Measurements from ENCODE around the gene AKAP8L. TPM values are rescaled to one million over a fixed set of nuclear protein-coding genes. Genes with fewer than 3 reads are reported as not detected.
A peak's percentile ranks its signal among the peaks of the same experiment; 100 is the strongest.
"Not testable (repeated sequence)": the region's sequence is repeated elsewhere in the genome, so short reads cannot be mapped to it uniquely, and the experiment has no call there.

Gene AKAP8L
- total RNA-seq, 2 experiments from 2014 or later = 127 to 140 TPM

DNA sequence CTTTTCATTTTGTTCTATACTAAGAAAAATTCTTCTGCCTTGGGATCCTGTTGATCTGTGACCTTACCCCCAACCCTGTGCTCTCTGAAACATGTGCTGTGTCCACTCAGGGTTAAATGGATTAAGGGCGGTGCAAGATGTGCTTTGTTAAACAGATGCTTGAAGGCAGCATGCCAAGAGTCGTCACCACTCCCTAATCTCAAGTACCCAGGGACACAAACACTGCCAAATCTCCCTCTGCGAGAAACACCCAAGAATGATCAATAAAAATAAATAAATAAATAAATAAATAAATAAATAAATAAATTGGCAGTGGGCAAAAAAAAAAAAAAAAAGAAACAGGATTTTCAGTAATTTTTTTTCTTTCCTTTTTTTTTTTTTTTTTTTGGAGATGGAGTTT, 55.0 kb downstream of the AKAP8L start:
- intact Hi-C loops (cut with micrococcal nuclease); DNase-seq; H3K27me3 Mint-ChIP-seq (ENCODE audit: low read depth); H3K4me1 Mint-ChIP-seq (ENCODE audit: low read depth); H3K27ac Mint-ChIP-seq; H3K4me3 Mint-ChIP-seq; CTCF ChIA-PET; H3K9me3 Mint-ChIP-seq: not testable (repeated sequence)
- H3K36me3 Mint-ChIP-seq (ENCODE audit: low read depth) = peaks cover 36% of the 10 kb centered on the region

DNA sequence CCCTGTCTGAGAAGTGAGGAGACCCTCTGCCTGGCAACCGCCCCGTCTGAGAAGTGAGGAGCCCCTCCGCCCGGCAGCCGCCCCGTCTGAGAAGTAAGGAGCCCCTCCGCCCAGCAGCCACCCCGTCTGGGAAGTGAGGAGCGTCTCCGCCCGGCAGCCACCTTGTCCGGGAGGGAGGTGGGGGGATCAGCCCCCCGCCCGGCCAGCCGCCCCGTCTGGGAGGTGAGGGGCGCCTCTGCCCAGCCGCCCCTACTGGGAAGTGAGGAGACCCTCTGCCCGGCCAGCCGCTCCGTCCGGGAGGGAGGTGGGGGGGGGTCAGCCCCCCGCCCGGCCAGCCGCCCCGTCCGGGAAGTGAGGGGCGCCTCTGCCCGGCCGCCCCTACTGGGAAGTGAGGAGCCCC, 55.7 kb downstream of the AKAP8L start:
- H3K27me3 Mint-ChIP-seq (ENCODE audit: low read depth); H3K27ac Mint-ChIP-seq; H3K4me1 Mint-ChIP-seq (ENCODE audit: low read depth); H3K4me3 Mint-ChIP-seq; H3K9me3 Mint-ChIP-seq; intact Hi-C loops (cut with micrococcal nuclease); DNase-seq; CTCF ChIA-PET: not testable (repeated sequence)
- H3K36me3 Mint-ChIP-seq (ENCODE audit: low read depth) = peaks cover 39% of the 10 kb centered on the region

DNA sequence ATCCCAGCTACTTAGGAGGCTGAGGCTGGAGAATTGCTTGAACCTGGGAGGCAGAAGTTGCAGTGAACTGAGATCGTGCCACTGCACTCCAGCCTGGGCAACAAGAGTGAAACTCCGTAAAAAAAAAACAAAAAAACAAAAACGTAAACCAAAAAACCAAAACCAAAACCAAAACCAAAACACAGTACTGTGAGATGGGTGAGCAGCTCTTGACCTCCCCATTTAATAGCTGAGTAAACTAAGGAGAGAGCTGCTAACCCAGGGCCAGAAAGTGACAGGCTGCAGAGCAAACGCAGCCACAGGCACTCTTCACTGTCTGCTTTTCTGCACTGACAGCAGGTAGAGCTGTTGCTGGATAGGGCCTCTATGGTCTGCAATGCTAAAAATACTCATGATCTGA, 58.8 kb downstream of the AKAP8L start:
- Mint-ChIP-seq H3K27ac (peak overlapping the region; percentile 30), H3K36me3 (ENCODE audit: low read depth) (peaks cover 43% of the 10 kb centered on the region)
- intact Hi-C loops (cut with micrococcal nuclease); H3K4me3 Mint-ChIP-seq; CTCF ChIA-PET; H3K4me1 Mint-ChIP-seq (ENCODE audit: low read depth); H3K27me3 Mint-ChIP-seq (ENCODE audit: low read depth); H3K9me3 Mint-ChIP-seq; DNase-seq: not testable (repeated sequence)

DNA sequence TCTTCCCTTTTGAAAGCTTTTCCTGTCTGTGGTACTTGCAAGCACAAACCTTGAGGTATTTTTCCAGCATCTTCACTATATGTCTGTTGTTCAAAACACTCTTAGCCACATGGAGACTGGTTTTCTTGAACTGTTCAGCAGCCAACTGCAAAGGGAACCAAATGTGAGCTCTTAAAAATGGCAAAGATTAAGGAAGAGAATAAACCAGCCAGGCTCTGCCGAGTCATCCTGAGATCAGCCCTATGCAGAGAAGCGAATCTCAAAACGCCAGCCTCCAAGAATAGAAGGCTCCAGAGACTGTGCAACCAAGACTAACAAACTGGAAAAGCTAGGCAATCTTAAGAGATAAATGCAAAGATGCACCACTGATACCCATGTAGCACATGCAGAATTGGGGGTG, 59.9 kb downstream of the AKAP8L start:
- Mint-ChIP-seq H3K27me3 (ENCODE audit: low read depth) (no peaks in the 10 kb centered on the region), H3K36me3 (ENCODE audit: low read depth) (peaks cover 47% of the 10 kb centered on the region), H3K4me3 (no peak overlapping the region), H3K4me1 (ENCODE audit: low read depth) (no peaks in the 10 kb centered on the region), H3K9me3 (no peaks in the 10 kb centered on the region), H3K27ac (peak overlapping the region; percentile 68)
- CTCF ChIA-PET = no interaction called here
- no peak for DNase-seq
- intact Hi-C loops (cut with micrococcal nuclease) = no loop called here

DNA sequence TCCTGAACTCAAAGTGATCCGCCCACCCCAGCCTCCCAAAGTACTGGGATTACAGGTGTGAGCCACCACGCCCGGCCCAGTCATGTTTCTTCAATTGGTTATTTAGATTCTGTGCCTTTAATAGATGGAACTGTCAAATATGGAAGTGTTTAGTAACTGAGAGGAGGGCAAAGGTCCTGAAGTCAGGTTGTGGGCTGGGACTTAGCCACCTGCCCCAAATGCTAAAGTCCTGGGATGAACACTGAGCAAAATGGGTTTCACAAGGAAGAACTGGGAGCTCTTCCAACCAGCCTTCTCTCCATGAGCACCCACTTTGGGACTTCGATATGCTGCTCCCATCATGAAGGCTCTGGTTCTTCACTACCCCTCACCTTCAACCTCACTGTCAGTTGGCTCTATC, 60.9 kb downstream of the AKAP8L start:
- Mint-ChIP-seq H3K27me3 (ENCODE audit: low read depth) (no peaks in the 10 kb centered on the region), H3K9me3 (no peaks in the 10 kb centered on the region), H3K27ac (peak overlapping the region; percentile 24), H3K36me3 (ENCODE audit: low read depth) (peaks cover 43% of the 10 kb centered on the region), H3K4me1 (ENCODE audit: low read depth) (no peaks in the 10 kb centered on the region), H3K4me3 (no peak overlapping the region)
- intact Hi-C loops (cut with micrococcal nuclease) = no loop called here
- no peak for DNase-seq
- CTCF ChIA-PET = interaction anchor here (0.9 kb wide), 1 partner anchor 62 kb away, joined by 3 read pairs; no protein-coding TSS in a partner anchor

DNA sequence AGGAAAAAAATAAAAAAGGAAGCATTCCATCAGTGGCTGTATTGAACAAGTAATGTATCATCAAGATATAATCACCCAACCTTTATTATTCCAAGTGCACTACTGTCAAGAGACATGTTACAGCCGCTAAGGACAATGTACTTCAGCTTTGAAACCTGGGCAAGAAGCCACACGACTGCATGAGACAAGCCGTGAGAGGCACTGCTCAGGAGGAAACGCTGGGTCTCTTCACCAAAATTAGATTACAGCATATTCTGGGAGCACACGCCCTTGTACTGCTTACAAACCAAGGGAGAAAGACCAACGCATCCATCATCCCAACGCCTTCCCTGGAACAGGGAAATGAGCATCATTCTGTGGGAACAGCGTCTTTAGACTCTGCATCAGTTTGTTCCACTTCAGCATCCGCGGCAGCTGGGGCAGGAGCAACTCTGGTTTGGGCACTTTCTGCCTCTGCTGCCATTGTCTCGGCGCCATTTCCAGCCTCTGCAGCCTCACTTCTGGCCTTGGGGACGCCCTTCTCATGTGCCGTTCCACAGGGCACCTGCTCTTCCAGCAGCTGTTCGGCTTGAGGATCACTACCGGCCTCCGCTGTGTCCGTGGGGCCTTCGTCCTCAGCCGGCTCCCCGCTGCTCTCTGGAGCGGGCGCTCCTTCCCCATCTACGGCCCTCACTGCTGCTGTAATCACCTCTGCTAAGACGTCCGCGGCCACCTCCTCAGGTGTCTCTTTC, 64.1 kb downstream of the AKAP8L start:
- DNase-seq = no peak
- H3K36me3 Mint-ChIP-seq (ENCODE audit: low read depth) = peaks cover 33% of the 10 kb centered on the region
- CTCF ChIA-PET = interaction anchor here (0.6 kb wide), 1 partner anchor 973 kb away, joined by 3 read pairs; no protein-coding TSS in a partner anchor
- no peak overlapping the region for H3K4me3 Mint-ChIP-seq
- intact Hi-C loops (cut with micrococcal nuclease) = no loop called here
- H3K27me3 Mint-ChIP-seq (ENCODE audit: low read depth) = no peaks in the 10 kb centered on the region
- H3K9me3 Mint-ChIP-seq = no peaks in the 10 kb centered on the region
- no peak overlapping the region for H3K27ac Mint-ChIP-seq
- no peaks in the 10 kb centered on the region for H3K4me1 Mint-ChIP-seq (ENCODE audit: low read depth)

DNA sequence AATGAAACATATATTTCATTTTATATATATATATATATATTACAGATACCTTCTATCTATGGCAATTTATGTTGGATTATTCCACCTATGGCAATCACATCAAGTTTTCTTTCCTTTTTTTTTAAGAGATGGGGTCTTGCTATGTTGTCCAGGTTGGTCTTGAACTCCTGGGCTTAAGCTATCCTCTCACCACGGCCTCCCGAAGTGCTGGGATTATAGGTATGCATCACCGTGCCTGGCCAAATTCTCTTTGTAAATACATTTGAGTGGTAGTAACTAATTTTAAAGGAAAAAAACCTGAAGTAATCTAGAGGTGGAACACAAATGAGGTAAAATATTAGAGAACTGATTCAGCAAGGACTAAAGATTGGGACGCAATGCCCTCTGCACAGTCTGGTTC, 64.9 kb downstream of the AKAP8L start:
- Mint-ChIP-seq H3K9me3 (no peaks in the 10 kb centered on the region), H3K4me1 (ENCODE audit: low read depth) (no peaks in the 10 kb centered on the region), H3K27ac (no peak overlapping the region), H3K36me3 (ENCODE audit: low read depth) (peaks cover 28% of the 10 kb centered on the region), H3K4me3 (no peak overlapping the region), H3K27me3 (ENCODE audit: low read depth) (no peaks in the 10 kb centered on the region)
- CTCF ChIA-PET = no interaction called here
- intact Hi-C loops (cut with micrococcal nuclease) = no loop called here
- no peak for DNase-seq

DNA sequence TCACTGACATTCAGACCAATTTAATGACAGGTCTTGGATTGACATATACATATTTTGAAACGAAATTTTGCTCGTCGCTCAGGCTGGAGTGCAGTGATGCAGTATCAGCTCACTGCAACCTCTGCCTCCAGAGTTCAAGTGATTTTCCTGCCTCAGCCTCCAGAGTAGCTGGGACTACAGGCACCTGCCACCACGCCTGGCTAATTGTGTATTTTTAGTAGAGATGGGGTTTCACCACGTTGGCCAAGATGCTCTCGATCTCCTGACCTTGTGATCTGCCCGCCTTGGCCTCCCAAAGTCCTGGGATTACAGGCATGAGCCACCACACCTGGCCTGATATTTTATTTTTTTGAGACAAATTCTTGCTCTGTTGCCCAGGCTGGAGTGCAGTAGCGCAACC, 66.3 kb downstream of the AKAP8L start:
- intact Hi-C loops (cut with micrococcal nuclease); H3K27ac Mint-ChIP-seq; DNase-seq; H3K4me3 Mint-ChIP-seq; H3K4me1 Mint-ChIP-seq (ENCODE audit: low read depth); H3K27me3 Mint-ChIP-seq (ENCODE audit: low read depth); CTCF ChIA-PET; H3K9me3 Mint-ChIP-seq: not testable (repeated sequence)
- H3K36me3 Mint-ChIP-seq (ENCODE audit: low read depth) = peaks cover 16% of the 10 kb centered on the region

DNA sequence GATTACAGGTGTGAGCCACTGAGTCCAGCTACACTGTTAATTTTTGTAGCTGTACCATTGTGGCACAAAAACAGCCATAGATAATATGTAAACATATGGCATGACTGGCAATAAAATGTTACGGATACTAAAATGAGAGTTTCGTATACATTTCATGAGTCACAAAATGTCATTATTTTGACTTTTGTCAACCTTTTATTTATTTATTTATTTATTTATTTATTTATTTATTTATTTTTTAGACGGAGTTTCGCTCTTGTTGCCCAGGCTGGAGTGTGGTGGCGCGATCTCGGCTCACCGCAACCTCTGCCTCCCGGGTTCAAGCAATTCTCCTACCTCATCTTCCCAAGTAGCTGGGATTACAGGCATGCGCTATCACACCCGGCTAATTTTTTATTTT, 77.5 kb downstream of the AKAP8L start:
- H3K27me3 Mint-ChIP-seq (ENCODE audit: low read depth); H3K36me3 Mint-ChIP-seq (ENCODE audit: low read depth); H3K9me3 Mint-ChIP-seq; intact Hi-C loops (cut with micrococcal nuclease); H3K27ac Mint-ChIP-seq; CTCF ChIA-PET; H3K4me1 Mint-ChIP-seq (ENCODE audit: low read depth); DNase-seq; H3K4me3 Mint-ChIP-seq: not testable (repeated sequence)

DNA sequence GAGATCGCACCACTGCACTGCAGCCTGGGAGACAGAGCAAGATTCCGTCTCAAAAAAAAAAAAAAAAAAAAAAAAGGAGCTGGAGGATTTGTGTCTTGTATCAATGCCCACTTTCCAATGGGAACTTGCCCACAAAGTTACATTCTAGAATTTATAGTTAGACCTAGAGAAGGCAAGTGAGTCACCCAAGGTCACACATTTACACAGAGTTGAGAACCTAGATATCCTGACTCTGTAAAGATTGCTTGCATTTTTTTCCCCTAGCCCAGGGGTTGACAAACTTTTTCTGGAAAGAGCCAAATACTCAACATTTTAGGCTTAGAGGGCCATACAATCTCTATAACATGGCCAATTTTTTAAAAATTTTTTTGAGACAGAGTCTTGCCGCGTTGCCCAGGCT, 78.7 kb downstream of the AKAP8L start:
- no peaks in the 10 kb centered on the region for H3K36me3 Mint-ChIP-seq (ENCODE audit: low read depth)
- no peaks in the 10 kb centered on the region for H3K4me1 Mint-ChIP-seq (ENCODE audit: low read depth)
- no peak overlapping the region for H3K27ac Mint-ChIP-seq
- no peaks in the 10 kb centered on the region for H3K9me3 Mint-ChIP-seq
- intact Hi-C loops (cut with micrococcal nuclease) = no loop called here
- DNase-seq = no peak
- CTCF ChIA-PET = interaction anchor here (0.7 kb wide), 1 partner anchor 204 kb away, joined by 3 read pairs; no protein-coding TSS in a partner anchor
- H3K4me3 Mint-ChIP-seq = no peak overlapping the region
- H3K27me3 Mint-ChIP-seq (ENCODE audit: low read depth) = no peaks in the 10 kb centered on the region

DNA sequence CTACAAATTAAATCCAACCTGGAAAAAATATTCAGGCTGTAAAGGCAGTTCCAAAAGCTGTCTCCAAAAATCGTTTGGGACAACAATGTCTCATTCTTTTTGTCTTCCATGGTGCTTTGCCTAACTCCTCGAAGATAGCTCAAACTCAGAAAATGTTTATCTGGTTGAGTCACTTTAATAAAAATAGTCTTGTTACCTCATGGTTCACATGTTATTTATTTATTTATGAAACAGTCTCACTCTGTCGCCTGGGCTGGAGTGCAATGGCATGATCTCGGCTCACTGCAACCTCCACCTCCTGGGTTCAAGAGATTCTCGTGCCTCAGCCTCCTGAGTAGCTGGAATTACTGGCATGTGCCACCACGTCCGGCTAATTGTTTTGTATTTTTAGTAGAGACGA, 81.6 kb downstream of the AKAP8L start:
- CTCF ChIA-PET = interaction anchor here (0.8 to 1.1 kb wide), 2 partner anchors 9 to 186 kb away, joined by 3 to 4 read pairs; no protein-coding TSS in a partner anchor
- intact Hi-C loops (cut with micrococcal nuclease) = loop anchor here (10.0 kb wide), 1 partner anchor 212 kb away; a partner anchor contains a TSS
- H3K27ac Mint-ChIP-seq = no peak overlapping the region
- DNase-seq = no peak
- no peaks in the 10 kb centered on the region for H3K36me3 Mint-ChIP-seq (ENCODE audit: low read depth)
- H3K27me3 Mint-ChIP-seq (ENCODE audit: low read depth) = no peaks in the 10 kb centered on the region
- H3K9me3 Mint-ChIP-seq = no peaks in the 10 kb centered on the region
- peaks cover 13% of the 10 kb centered on the region for H3K4me1 Mint-ChIP-seq (ENCODE audit: low read depth)
- H3K4me3 Mint-ChIP-seq = no peak overlapping the region

DNA sequence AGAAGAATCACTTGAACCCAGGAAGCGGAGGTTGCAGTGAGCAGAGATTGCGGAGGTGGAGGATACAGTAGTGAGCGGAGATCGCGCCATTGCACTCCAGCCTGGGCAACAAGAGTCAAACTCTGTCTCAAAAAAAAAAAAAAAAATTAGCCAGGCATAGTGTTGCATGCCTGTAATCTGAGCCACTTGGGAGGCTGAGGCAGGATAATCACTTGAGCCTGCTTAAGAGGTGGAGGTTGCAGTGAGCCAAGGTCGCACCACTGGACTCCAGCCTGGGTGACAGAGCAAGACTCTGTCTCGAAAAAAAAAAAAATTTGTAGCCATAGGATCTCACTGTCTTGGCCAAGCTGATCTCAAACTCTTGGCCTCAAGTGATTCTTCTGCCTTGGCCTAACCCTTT, 82.8 kb downstream of the AKAP8L start:
- H3K4me1 Mint-ChIP-seq (ENCODE audit: low read depth) = peaks cover 13% of the 10 kb centered on the region
- H3K27me3 Mint-ChIP-seq (ENCODE audit: low read depth); DNase-seq; CTCF ChIA-PET; H3K4me3 Mint-ChIP-seq; H3K36me3 Mint-ChIP-seq (ENCODE audit: low read depth); H3K9me3 Mint-ChIP-seq; H3K27ac Mint-ChIP-seq: not testable (repeated sequence)
- intact Hi-C loops (cut with micrococcal nuclease) = loop anchor here (10.0 kb wide), 1 partner anchor 211 kb away; a partner anchor contains a TSS

DNA sequence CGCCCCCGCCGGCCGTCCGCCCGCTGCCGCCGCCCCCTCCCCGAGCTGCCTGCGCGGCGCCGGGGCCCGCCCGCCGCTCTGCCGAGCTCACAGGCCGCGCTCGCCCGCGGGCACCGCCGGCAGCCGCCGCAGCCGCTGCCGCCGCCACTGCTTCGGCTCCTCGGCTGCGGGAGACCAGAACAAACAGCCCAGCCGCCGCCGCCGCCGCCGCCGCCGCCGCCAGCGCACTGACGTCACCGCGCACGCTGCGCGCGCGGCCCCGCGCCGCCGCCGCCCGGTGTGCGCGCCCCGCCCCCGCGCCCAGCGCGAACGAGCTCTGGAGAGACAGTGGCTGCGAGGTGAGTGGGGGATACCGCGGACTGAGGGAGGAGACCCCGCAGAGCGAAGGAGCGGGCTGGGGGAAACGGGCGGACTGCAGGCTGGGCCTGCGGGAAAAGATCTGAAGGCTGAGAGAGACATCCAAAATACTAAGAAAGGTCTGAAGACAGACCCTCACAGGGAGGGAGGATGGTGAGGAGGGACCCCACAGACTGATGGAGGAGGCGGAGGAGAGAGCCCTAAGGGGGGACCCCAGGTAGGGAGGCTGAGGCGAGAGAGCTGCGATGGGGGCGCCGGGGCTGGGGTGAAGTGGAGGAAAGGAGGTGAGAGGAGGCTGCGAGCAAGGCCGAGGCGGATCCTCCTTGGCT, 86.3 kb downstream of the AKAP8L start, which contains the start of gene BRD4:
TSS of gene BRD4 (minus strand) at position 229 of the 686 bp plus-strand sequence. CDS start 59,440 bp downstream, outside the sequence.
- peak within 1 kb of the TSS; percentile 93 for H3K27ac Mint-ChIP-seq
- H3K36me3 Mint-ChIP-seq (ENCODE audit: low read depth) = peaks cover 16% of the 10 kb centered on the region
- no peaks in the 10 kb centered on the region for H3K27me3 Mint-ChIP-seq (ENCODE audit: low read depth)
- no peaks in the 10 kb centered on the region for H3K9me3 Mint-ChIP-seq
- intact Hi-C loops (cut with micrococcal nuclease) = loop anchor here (1.0 to 10.0 kb wide), 4 partner anchors 47 to 225 kb away; partner anchors contain the start of gene AKAP8
- DNase-seq = peak; percentile 73
- peaks cover 45% of the 10 kb centered on the region for H3K4me1 Mint-ChIP-seq (ENCODE audit: low read depth)
- H3K4me3 Mint-ChIP-seq = peak within 1 kb of the TSS; percentile 94
- CTCF ChIA-PET = interaction anchor here (0.7 to 1.5 kb wide), 5 partner anchors 8 to 754 kb away, joined by 3 to 5 read pairs (median 4); no protein-coding TSS in a partner anchor
